WTC11 (cell line): ENCODE measurements around the gene SLC6A16. TPM values are rescaled to one million over a fixed set of nuclear protein-coding genes. Genes with fewer than 3 reads are reported as not detected.

Experiments used
- ATAC-seq: fragments of 200-7000 bp; cut with Tn5 transposase; 2 replicates; pipeline ENCODE4 v1.10.0; 2021; ENCODE audit warnings: mild to moderate bottlenecking, moderate library complexity
- CTCF ChIA-PET: fragments of 300-600 bp; sonication (Branson Sonifier 250); formaldehyde crosslinking; loops from one replicate; lab custom pipeline; 2021; ENCODE audit warnings: antibody characterized with exemption; lab: Charles Lee
- POLR2A ChIA-PET: fragments of 350-600 bp; sonication (Branson Sonifier 250); formaldehyde crosslinking; loops from one replicate; lab custom pipeline; 2021; ENCODE audit warnings: antibody characterized with exemption; lab: Charles Lee
- DNase-seq: peaks from one replicate; pipeline ENCODE4 v3.0.0; 2021; ENCODE audit warnings: low spot score
- H3K27ac Mint-ChIP-seq: 2 replicates; pipeline ENCODE4 v1.8.0; 2021; ENCODE audit warnings: mixed read lengths
- H3K27me3 Mint-ChIP-seq: 2 replicates; pipeline ENCODE4 v1.8.0; 2021; ENCODE audit warnings: low read depth, mild to moderate bottlenecking, moderate library complexity, mixed read lengths
- H3K36me3 Mint-ChIP-seq: 2 replicates; pipeline ENCODE4 v1.8.0; 2021; ENCODE audit warnings: mixed read lengths
- H3K4me1 Mint-ChIP-seq: 2 replicates; pipeline ENCODE4 v1.8.0; 2022; ENCODE audit warnings: mixed read lengths
- H3K4me3 Mint-ChIP-seq: 2 replicates; pipeline ENCODE4 v1.8.0; 2021; ENCODE audit warnings: mild to moderate bottlenecking, moderate library complexity, mixed read lengths
- H3K9me3 Mint-ChIP-seq: 2 replicates; pipeline ENCODE4 v1.8.0; 2021; ENCODE audit warnings: mixed read lengths
- ATF1 ChIP-seq: sonication (generic); formaldehyde crosslinking; IDR thresholded peaks from 2 replicates; pipeline ENCODE4 v1.8.1; 2023; ENCODE audit warnings: mild to moderate bottlenecking, moderate library complexity, missing genetic modification reagents
- CDX4 ChIP-seq: fragments of 250-450 bp; sonication (Bioruptor Pico); IDR thresholded peaks from 2 replicates; pipeline ENCODE4 v1.9.0; 2021; ENCODE audit warnings: moderate library complexity, mild to moderate bottlenecking, inconsistent platforms, borderline replicate concordance
- CREB1 ChIP-seq: sonication (generic); formaldehyde crosslinking; IDR thresholded peaks from 2 replicates; pipeline ENCODE4 v1.8.0; 2023; ENCODE audit warnings: mild to moderate bottlenecking, missing genetic modification reagents
- ETV6 ChIP-seq: sonication (generic); formaldehyde crosslinking; IDR thresholded peaks from 2 replicates; pipeline ENCODE4 v1.8.1; 2022; ENCODE audit warnings: mild to moderate bottlenecking, missing genetic modification reagents
- GRHL2 ChIP-seq: fragments of 250-450 bp; sonication (Bioruptor Pico); IDR thresholded peaks from 2 replicates; pipeline ENCODE4 v1.8.0; 2022; ENCODE audit warnings: mild to moderate bottlenecking, moderate library complexity; ENCODE audit not compliant: insufficient replicate concordance, severe bottlenecking
- MAX ChIP-seq: sonication (generic); formaldehyde crosslinking; IDR thresholded peaks from 2 replicates; pipeline ENCODE4 v1.8.0; 2022; ENCODE audit warnings: mild to moderate bottlenecking, missing genetic modification reagents
- NR1H2 ChIP-seq: sonication (generic); formaldehyde crosslinking; IDR thresholded peaks from 2 replicates; pipeline ENCODE4 v1.9.0; 2021; ENCODE audit warnings: mild to moderate bottlenecking, moderate library complexity, missing genetic modification reagents
- NR3C1 ChIP-seq: sonication (generic); formaldehyde crosslinking; conservative IDR thresholded peaks from 2 replicates; pipeline ENCODE4 v1.8.1; 2023; ENCODE audit warnings: low read depth, mild to moderate bottlenecking, missing genetic modification reagents
- SMAD3 ChIP-seq: sonication (generic); formaldehyde crosslinking; IDR thresholded peaks from 2 replicates; pipeline ENCODE4 v1.8.0; 2022; ENCODE audit warnings: missing genetic modification reagents, mild to moderate bottlenecking, borderline replicate concordance
- TP53 ChIP-seq: sonication (generic); formaldehyde crosslinking; IDR thresholded peaks from 2 replicates; pipeline ENCODE4 v1.8.1; 2023; ENCODE audit warnings: mild to moderate bottlenecking, missing genetic modification reagents
- ZNF121 ChIP-seq: sonication (generic); formaldehyde crosslinking; IDR thresholded peaks from 2 replicates; pipeline ENCODE4 v1.8.0; 2023; ENCODE audit warnings: missing genetic modification reagents
- ZNF219 ChIP-seq: sonication (generic); formaldehyde crosslinking; IDR thresholded peaks from 2 replicates; pipeline ENCODE4 v1.8.0; 2023; ENCODE audit warnings: missing genetic modification reagents, mild to moderate bottlenecking, borderline replicate concordance
- ZNF423 ChIP-seq: fragments of 250-450 bp; sonication (Bioruptor Pico); IDR thresholded peaks from 2 replicates; pipeline ENCODE4 v2.1.2; 2022; ENCODE audit warnings: mild to moderate bottlenecking, moderate library complexity
- ZNF512 ChIP-seq: sonication (generic); formaldehyde crosslinking; IDR thresholded peaks from 2 replicates; pipeline ENCODE4 v1.8.1; 2022; ENCODE audit warnings: missing genetic modification reagents, borderline replicate concordance
- total RNA-seq: library from RNA; stranded (reverse); gene quantifications from 3 replicates; pipeline ENCODE4 v1.2.3, GENCODE V29; 2021
- TF ChIP-seq, protein P1 (sequence below): sonication (generic); formaldehyde crosslinking; IDR thresholded peaks from 2 replicates; pipeline ENCODE4 v1.8.1; 2023; ENCODE audit warnings: mild to moderate bottlenecking, missing genetic modification reagents
- TF ChIP-seq, protein P2 (sequence below): fragments of 250-450 bp; sonication (Bioruptor Pico); conservative IDR thresholded peaks from 2 replicates; pipeline ENCODE4 v1.9.0; 2021; ENCODE audit warnings: mild to moderate bottlenecking
- TF ChIP-seq, protein P3 (sequence below): sonication (generic); formaldehyde crosslinking; IDR thresholded peaks from 2 replicates; pipeline ENCODE4 v1.8.0; 2022; ENCODE audit warnings: missing genetic modification reagents

The SLC6A16 gene
- total RNA-seq, 1 experiment from 2014 or later = 1.5 TPM

GRCh38 chr19:49243726-49244125, 81.3 kb downstream of the SLC6A16 start:
- TF ChIP-seq ZNF512 (no peak), GRHL2 (no peak), MAX (CRISPR knock-in tag) (no peak), TP53 (no peak), NR3C1 (CRISPR knock-in tag) (no peak), ZNF423 (CRISPR knock-in tag) (no peak), ATF1 (CRISPR knock-in tag) (no peak), CDX4 (CRISPR knock-in tag) (no peak), CREB1 (no peak), ZNF219 (no peak), SMAD3 (no peak), ZNF121 (CRISPR knock-in tag) (no peak), ETV6 (no peak), NR1H2 (CRISPR knock-in tag) (no peak)
- TF ChIP-seq, protein P1, sequence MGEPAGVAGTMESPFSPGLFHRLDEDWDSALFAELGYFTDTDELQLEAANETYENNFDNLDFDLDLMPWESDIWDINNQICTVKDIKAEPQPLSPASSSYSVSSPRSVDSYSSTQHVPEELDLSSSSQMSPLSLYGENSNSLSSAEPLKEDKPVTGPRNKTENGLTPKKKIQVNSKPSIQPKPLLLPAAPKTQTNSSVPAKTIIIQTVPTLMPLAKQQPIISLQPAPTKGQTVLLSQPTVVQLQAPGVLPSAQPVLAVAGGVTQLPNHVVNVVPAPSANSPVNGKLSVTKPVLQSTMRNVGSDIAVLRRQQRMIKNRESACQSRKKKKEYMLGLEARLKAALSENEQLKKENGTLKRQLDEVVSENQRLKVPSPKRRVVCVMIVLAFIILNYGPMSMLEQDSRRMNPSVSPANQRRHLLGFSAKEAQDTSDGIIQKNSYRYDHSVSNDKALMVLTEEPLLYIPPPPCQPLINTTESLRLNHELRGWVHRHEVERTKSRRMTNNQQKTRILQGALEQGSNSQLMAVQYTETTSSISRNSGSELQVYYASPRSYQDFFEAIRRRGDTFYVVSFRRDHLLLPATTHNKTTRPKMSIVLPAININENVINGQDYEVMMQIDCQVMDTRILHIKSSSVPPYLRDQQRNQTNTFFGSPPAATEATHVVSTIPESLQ (CRISPR knock-in tag) = no peak
- TF ChIP-seq, protein P2, sequence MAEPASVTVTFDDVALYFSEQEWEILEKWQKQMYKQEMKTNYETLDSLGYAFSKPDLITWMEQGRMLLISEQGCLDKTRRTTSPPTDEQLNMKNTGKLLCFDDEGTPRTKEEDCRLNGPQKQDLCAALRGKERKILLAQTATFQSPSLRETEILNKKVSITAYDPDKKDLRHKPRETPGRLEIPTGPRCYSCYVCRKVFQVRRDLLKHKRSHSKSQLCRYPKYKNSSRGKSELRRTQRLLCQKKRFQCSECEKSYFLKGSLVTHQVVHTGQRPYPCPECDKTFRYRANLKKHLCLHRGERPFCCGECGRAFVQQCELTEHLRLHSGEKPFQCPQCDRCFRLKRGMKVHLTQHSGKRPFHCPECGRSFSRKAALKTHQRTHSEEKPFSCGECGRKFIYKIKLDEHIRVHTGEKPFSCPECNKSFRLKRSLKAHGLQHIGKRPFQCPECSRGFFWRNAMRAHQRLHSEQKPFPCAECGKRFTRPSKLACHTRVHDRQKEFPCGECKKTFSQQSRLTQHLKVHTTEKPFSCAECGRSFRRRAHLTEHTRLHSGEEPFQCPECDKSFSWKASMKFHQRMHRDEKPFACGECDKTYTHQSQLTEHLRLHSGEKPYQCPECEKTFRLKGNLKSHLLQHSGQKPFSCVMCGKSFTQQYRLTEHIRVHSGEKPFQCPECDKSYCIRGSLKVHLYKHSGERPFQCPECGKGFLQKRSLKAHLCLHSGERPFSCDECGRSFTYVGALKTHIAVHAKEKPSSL (CRISPR knock-in tag) = no peak
- TF ChIP-seq, protein P3, sequence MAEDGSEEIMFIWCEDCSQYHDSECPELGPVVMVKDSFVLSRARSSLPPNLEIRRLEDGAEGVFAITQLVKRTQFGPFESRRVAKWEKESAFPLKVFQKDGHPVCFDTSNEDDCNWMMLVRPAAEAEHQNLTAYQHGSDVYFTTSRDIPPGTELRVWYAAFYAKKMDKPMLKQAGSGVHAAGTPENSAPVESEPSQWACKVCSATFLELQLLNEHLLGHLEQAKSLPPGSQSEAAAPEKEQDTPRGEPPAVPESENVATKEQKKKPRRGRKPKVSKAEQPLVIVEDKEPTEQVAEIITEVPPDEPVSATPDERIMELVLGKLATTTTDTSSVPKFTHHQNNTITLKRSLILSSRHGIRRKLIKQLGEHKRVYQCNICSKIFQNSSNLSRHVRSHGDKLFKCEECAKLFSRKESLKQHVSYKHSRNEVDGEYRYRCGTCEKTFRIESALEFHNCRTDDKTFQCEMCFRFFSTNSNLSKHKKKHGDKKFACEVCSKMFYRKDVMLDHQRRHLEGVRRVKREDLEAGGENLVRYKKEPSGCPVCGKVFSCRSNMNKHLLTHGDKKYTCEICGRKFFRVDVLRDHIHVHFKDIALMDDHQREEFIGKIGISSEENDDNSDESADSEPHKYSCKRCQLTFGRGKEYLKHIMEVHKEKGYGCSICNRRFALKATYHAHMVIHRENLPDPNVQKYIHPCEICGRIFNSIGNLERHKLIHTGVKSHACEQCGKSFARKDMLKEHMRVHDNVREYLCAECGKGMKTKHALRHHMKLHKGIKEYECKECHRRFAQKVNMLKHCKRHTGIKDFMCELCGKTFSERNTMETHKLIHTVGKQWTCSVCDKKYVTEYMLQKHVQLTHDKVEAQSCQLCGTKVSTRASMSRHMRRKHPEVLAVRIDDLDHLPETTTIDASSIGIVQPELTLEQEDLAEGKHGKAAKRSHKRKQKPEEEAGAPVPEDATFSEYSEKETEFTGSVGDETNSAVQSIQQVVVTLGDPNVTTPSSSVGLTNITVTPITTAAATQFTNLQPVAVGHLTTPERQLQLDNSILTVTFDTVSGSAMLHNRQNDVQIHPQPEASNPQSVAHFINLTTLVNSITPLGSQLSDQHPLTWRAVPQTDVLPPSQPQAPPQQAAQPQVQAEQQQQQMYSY (CRISPR knock-in tag) = no peak
- Mint-ChIP-seq H3K4me3 (no peak overlapping the region), H3K27me3 (peaks cover 2% of the 10 kb centered on the region; the same call in 1 of the 2 replicates), H3K4me1 (peaks cover 4% of the 10 kb centered on the region; the same call in 1 of the 2 replicates), H3K27ac (no peak overlapping the region), H3K36me3 (no peaks in the 10 kb centered on the region), H3K9me3 (no peaks in the 10 kb centered on the region)
- ATAC-seq (no peak), DNase-seq (no peak)
- POLR2A ChIA-PET = no interaction called here
- CTCF ChIA-PET = interaction anchor here (1.9 to 2.0 kb wide), 2 partner anchors 58 to 84 kb away, joined by 4 to 8 read pairs; no protein-coding TSS in a partner anchor
